Right cardiac atrium (tissue), 5 donors: ENCODE results near the gene TTK. TPM values are rescaled to one million over a fixed set of nuclear protein-coding genes. Genes with fewer than 3 reads are reported as not detected.

Experiments used
- polyA plus RNA-seq: library from polyadenylated mRNA; stranded (reverse); fragments of 200-250 nt; gene quantifications from one replicate; pipeline ENCODE4 v1.2.3, GENCODE V29; 2013
- total RNA-seq, 4 donors: library from RNA; stranded (reverse); fragmentation: NEBNext Ultra II Directional; extraction: Animal tissue kit (Norgen Biotek cat#: 25700); gene quantifications; one replicate each; pipeline ENCODE4 v1.2.1, GENCODE V29; 2021
- donor health status: healthy with polysubstance abuse.
- donor health status: DM: no; HTN: yes; CAD: no.
- donor health status: DM: no; HTN: no; CAD: no.
- donor health status: DM: no; HTN: yes; CAD: no; lungs with severe emphysema.
- donor health status: DM: yes; HTN: yes; CAD: no.

Gene TTK
- total and polyA plus RNA-seq, 5 donors: 0.05 to 0.86 (median 0.39) TPM; not detected in 1

Other genes starting within 250 kb of the TTK start
- under 1 TPM; 0.45 to 0.88 (median 0.69) TPM for gene ELOVL4, start 57.1 kb upstream of the TTK start, total RNA-seq
- gene ELOVL4, start 57.1 kb upstream of the TTK start, polyA plus RNA-seq: 0.61 TPM
- gene BCKDHB, start 102.0 kb downstream of the TTK start, total RNA-seq: 10 to 100 TPM; 12.3 to 23.9 (median 18.8) TPM
- 10.9 TPM for gene BCKDHB, start 102.0 kb downstream of the TTK start, polyA plus RNA-seq